T-helper 22 cell (primary cell): ENCODE results near the gene HECW1.
"Not testable (repeated sequence)": the region's sequence is repeated elsewhere in the genome, so short reads cannot be mapped to it uniquely, and the experiment has no call there.

Source experiments
- DNase-seq: peaks from one replicate; pipeline ENCODE4 v3.0.0-alpha.2; 2020; ENCODE audit warnings: low read depth

HECW1 gene

DNA sequence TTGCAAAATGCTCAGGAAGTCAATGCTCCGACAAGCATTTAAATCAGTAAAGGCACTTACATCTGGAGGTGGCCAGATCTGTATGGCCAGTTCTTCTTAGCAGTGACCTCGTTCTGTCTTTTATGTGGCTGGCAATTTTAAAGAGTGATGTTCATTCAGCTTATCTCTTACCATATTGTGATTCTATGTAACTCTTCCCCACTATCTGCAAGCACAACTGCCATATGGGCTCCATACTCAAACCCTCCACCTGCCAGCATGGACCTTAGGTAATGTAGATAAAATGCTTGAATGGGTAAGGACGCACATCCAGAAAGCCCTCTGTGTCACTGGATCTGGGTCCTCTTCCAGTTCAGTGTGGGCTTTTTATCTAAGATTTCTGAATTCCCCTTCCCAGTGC lies 428.0 kb downstream of the HECW1 start:
- no peak for DNase-seq

DNA sequence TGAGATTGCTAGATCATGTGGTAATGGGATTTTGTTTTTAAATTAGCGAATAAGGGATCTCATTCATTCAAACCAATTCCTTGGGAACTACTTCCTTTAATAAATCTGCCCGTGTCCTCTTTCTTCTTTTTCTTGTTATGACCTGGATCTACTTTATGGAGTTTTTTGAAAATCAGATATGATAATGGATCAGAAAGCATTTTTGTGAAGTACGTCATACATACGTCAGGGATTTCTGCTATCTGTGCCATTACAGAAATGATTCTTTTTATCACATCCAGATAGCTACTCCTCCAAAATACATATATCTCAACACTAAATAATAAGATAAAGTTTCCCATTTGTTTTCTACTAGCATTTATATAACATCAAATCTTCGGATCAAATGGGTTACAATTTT lies 430.3 kb downstream of the HECW1 start:
- no peak for DNase-seq

DNA sequence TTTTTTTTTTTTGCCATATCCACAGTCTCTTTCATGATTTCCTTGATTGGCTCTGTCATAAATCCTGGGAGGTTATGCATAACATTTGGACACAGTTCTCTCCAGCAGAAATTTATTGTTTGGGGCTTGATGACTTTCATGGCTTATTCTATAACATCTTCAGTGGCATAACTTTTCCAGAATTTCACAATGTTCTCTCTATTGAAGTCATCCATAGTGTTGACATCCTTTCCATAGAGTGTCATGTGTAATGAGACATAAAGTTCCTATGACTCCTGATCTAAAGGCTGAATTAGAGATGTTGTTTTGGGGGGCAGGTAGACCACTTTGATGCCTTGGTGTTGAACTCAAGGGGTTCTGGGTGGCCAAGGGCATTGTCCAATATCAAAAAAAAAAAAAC lies 433.8 kb downstream of the HECW1 start:
- no peak for DNase-seq

DNA sequence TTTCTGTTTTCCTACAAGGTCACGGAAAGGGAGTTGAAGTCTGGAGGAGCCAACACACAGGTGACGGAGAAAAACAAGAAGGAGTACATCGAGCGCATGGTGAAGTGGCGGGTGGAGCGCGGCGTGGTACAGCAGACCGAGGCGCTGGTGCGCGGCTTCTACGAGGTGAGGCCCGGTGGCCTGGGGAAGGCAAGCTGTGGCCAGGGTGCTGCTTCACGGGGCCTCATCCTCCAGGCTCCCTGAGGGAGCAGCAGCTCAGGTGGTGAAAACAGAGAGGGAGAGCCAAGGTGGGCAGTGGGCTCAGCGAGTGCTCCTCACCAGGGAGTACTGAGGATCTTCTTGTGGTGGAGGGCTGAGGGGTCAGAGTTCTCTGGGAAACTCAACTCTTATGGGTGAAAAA lies 438.0 kb downstream of the HECW1 start:
- DNase-seq, result no peak

DNA sequence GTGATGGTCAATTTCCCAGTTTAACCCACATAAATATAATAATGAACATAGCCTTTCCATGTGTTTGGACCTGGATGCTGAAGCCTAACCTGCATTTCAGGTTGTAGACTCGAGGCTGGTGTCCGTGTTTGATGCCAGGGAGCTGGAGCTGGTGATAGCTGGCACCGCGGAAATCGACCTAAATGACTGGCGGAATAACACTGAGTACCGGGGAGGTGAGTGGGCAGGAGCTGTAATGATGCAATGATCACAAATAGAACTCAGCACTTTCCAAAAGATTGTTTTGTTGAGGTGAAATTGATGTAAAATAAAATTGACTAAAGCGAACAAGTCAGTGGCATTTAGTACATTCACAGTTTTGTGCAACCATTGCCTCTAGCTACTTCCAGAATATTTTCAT lies 439.7 kb downstream of the HECW1 start:
- no peak for DNase-seq

DNA sequence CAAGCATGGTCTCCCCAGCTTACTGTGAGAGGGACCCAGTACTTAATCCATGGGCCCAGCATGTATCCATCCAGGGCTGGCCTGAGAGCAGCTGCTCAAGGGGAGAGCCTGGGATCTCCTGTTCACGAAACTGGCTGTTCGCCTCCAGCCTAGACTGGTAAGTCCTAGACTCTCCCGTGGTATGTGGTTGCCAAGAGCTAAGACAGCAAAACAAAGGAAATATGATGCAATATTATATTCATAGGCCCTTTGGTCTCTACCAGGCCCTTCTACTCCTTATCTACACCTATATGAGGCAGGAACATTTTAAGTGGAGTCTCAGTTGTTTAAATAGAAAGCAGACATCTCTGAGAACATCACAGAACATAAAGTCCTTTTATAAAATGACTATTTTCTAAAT lies 441.6 kb downstream of the HECW1 start:
- DNase-seq, result no peak

DNA sequence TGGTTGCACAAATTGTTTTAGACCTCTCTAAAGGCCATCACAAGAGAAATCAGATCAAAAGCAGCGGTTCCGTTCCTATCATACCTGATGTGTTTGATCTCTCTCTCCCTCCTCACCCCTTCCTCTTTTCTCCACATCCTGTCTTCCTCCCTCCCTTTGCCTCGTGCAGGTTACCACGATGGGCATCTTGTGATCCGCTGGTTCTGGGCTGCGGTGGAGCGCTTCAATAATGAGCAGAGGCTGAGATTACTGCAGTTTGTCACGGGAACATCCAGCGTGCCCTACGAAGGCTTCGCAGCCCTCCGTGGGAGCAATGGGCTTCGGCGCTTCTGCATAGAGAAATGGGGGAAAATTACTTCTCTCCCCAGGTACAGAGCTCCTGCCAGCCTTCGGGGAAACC lies 442.0 kb downstream of the HECW1 start:
- no peak for DNase-seq

DNA sequence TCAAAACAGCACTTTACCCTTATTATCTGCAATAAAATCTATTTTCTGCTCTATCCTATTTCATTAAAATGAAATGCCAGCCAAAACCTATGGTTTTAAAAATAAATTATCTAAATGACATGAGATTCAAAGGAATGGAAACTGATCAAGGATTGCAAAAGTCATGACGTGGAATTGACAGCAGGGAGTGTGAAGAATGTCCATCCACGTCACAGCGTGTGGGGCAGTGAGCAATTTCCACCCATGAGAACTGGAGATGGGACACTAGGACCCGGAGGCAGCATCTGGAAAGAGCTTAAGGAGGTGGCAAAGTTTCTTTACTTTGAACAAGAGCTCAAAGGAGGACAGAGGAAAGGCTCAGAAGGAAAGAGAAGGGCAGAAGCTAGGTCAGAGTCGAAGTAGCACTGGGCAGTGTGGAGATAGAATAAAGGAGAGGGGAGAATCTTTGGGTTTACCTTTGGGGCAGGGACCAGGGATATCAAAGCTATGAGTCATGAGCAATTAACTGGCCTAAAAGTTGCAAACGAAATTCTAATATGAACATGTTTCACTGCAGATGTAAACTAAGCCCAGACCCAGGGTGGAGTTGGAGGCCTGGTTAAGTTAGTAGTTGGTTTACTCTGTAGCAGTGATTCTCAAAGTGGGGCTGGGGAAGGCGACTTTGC lies 445.5 kb downstream of the HECW1 start:
- no peak for DNase-seq

DNA sequence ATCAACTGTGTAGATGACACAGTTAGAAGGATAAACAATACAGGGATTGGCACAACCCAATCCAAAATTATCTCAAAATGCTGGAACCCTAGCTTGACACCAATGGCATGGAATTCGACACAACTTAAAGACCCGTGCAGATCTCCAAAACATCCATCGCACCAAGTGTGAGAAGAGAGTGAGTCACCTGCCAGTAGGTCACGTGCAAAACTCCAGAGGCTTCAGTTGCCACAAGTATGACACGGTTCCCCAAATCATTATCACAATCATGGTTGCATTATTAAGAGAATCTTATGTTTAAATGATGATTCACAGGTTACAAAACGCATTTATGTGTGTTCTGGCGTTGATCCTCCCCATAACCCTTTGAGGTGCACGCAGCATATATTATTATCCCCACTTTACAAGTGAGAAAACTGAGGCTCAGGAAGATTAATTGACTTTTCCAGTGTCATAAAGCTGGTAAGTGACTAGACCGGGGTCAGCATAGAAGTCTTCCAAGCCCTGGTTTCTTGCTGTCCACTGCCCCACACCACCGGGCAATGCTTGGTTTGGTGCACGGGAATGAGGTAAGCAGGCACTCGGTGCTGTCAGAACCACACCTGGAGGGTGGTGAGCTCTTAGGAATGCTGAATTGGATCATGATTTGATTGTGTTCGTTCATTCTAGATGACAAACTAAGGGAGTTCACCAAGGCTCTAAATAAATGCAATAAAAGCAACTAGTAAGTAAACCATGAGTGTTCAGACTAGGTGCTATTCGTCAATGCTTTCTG lies 446.9 kb downstream of the HECW1 start:
- no peak for DNase-seq

DNA sequence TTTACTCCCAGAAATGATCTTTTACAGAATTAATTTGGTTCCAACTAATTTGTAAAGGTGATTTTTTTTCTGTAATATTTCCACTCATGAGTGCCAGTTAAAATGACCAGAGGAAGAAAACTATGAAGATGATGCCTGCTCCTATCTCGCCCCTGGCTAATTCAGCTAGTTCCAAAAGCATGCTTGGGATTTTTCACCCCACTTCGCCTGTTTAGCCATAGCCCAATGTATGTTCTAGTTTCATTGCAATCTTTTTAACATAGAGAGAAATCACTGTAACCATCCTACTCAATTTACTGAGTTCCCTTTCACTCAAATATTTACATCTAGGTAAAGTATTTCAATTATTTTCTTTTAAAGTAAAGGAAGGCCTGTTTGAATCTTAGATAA lies 447.5 kb downstream of the HECW1 start:
- no peak for DNase-seq

DNA sequence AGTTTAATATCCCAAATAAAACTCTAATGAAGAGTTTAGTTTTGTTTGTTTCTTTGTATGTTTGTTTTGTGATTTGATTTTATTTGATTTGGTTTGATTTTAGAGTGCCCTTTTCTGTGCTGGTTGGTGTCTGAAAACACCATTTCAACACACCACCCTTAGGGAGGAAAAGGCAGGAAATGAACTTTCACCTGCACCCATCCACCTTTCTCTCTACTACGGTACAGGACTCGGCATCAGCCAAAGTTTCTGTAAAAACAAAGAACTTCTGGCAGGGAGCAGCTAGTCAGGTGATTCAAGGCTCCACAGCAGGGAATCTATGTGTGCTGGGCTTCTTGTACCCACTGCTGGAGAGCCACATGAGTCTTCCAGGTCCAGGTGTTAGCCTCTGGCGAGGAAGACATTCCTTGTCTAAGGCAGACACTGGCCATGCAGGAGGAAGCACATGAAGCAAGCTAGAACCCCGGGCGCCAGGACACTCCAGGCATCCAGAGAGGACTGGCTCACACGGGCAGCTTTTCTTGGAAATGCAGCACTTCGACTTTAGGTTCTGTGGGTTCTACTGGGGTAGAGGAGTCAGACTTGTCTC lies 448.4 kb downstream of the HECW1 start:
- DNase-seq, result no peak

DNA sequence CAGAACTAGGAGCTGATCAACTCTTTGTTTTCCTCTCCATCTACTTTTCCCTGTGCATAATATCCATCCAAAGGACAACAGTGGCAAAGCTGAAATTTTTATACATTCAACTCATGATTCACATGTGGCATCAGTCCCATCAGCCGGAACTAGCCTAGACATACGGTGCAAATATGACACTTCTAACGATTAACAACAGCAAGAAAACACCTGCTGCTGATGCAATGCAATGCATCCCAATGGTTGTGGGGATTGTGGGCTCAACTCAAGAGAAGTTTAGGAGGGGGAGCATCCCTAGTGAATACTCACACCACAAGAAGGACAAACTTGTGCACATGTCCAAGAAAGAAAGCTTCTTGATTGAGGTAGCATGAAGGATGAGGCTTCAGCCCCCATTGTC lies 449.9 kb downstream of the HECW1 start:
- no peak for DNase-seq

DNA sequence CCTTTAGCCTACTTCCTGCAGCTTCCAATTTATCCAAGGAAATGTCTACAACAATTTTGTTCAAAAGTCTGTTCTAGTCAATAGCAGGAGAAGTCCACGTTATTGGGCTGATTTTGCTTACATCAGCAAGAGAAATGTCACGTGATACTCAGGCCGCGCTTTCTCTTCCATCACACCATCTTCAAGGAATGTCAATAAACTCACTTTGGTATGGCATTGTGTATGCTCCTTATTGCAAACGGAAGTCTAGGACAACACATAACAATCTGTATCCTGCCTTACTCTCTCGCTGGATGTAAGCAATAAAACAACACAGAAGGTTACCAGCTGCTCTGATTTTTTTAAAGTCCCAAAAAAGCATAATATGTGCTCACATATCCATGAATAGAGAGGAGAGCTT lies 453.3 kb downstream of the HECW1 start:
- DNase-seq, result no peak

DNA sequence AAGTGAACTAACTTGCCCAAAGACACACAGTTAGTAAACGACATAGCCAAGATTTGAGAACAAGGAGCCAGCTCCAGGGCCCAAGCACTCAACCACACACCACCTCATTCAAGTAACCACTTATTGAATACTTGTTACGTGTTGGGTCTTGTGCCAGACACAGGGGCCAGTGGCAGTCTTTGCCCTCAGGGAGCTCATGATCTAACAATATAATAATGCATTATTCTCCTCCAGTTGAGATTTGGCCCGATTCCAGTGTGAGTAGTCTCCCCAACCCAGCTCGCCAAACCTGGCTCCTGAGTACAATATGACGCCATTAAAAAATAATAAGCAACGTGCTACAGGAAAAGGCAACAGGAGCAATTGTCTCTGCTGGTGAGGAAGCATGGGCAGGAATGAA lies 456.1 kb downstream of the HECW1 start:
- no peak for DNase-seq

DNA sequence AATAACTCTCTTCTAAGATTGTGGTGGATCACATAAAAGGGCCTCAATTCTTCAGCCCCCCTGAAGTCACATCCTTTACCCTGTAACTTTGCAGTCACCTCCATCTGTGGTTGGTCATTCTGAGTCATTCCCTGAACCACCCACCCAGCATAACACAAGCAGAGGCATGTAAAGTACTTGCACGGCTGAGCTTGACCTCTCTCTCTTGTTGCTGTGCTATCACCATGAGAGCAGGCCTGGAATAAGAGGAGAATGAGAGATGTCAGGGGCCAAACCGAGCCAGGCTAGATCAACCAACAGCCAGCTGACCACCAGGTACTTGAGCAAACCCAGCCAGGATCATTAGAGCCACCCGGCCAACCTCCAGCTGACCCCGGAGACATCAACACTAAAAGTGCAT lies 457.0 kb downstream of the HECW1 start:
- no peak for DNase-seq

DNA sequence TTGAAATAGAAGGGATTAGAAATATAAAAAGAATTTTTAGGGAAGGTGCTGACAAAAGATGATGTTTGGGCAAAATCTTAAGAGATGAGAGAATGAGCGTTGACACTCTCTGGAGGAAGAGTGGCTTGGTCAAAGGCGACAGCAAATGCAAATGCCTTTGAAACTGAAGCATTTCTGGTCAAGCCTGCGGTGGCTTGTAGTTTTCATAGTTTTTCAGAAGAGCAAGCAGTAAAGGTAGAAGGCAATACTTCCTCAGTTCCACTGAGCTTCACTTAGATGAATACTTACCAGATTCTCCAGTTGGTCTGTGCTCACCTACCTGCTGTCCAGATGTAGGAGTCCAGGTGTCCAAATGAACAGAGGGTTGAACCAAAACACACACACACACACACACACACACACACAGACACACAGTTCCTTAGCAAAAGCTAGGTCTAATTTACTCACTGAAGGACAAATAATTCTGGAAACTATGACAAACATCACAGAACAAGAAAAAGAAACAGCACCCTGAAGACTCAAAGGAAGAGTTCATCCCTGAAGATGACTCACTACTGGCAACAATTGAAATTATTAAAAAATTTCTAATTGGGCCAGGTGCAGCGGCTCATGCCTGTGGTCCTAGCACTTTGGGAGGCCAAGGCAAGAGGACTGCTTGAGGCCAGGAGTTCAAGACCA lies 458.4 kb downstream of the HECW1 start:
- no peak for DNase-seq

DNA sequence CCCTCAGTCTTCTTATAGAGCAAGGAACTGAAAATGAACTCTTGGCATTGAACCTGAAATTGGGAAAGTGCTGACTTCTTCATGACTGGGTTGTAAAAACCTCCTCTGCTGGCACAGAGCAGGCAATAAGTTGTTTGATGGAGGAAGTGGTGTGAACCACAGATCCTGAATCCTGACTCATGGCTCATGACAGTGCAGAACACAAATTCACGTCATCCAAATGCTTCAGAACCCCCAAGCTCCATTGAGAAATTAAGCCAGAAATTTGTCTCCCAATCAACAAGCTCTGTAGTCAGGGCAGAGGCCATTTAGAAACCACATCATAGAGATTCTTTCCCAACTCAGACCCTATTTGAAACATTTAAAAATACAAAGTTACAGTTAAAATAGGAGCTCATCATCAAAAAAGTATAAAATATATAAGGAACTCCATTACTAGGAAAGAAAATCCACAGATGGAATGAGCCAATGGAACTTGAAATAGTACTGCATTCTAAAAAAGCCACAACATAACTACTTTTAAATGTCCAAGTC lies 460.1 kb downstream of the HECW1 start:
- no peak for DNase-seq

DNA sequence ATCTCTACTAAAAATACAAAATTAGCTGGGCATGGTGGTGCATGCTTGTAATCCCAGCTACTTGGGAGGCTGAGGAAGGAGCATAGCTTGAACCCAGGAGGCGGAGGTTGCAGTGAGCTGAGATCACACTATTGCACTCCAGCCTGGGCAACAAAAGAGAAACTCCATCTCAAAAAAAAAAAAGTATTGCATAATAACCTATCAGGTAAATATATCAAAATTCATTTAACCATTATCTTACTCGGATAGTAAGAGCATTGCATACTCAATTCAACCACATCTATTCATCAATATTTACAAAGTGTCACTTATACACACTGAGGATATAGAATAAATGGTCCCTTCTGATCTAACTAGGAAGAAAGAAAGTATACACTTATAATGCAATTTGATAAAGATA lies 461.4 kb downstream of the HECW1 start:
- not testable (repeated sequence) for DNase-seq

DNA sequence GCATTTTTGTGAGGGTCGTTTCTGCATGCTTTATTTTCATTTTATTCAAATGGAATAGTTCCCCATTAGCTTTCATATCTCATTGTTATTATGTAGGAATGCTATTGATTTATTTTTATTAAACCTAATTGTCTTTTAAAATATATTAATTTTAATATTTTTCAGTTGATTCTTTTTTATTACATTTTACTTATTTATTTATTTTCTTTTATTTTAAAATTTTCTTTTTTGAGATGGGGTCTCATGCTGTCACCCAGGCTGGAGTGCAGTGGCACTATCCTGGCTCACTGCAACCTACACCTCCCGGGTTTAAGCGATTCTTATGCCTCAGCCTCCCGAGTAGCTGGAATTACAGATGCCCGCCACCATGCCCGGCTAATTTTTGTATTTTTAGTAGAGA lies 463.1 kb downstream of the HECW1 start:
- DNase-seq, result no peak

DNA sequence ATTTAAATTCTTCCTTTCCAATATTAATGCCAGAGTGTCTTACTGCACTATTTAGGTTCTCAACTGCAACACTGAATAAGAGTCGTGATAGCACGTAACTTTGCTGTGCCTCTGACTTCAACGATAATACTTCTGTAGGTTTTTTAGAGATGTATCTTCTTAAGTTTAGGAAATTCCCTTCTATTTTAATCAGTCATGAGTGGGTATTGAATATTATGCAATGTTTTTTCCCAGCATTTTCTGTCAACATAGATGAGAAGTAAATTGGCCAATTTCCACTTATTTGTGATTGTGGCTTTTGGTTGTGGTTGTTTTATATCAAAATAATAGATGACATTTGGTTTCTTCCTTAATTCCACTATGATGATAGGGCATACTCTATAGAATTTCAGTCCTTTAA lies 463.8 kb downstream of the HECW1 start:
- DNase-seq, result no peak

DNA sequence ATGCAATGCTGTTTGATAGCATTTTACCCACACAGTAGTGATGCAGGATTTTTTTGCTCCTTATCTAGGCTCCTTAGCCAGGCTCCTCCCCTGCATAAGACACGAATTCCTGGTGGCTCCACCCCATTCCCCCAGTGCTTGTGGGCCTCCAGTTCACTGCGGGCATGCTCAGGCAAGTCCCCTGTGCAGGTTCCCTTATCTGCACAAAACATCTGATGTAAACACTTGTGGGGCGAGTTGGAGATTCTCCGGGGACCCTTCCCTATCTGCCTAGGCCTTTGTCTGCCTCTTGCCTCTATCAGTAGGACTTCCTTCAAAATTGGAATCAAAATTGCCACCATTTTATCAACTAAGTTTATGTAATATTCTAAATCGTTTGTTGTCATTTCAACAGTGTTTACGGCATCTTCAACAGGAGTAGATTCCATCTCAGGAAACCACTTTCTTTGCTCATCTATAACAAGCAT lies 465.1 kb downstream of the HECW1 start:
- no peak for DNase-seq
